Fibroblast of mammary gland (primary cell): ENCODE data around the gene CELF5.

Experiments used
- DNase-seq: peaks from one replicate; pipeline ENCODE4 v3.0.0-alpha.2; 2010; ENCODE audit warnings: low read depth
- H3K4me3 ChIP-seq: 2 replicates; pipeline ENCODE4 v1.5.1; 2011; ENCODE audit warnings: low read depth, mild to moderate bottlenecking, low read length, moderate library complexity; ENCODE audit not compliant: control insufficient read depth
- TF ChIP-seq, protein P1 (sequence below): conservative IDR thresholded peaks from 2 replicates; pipeline ENCODE4 v1.5.1; 2011; ENCODE audit warnings: low read depth, low read length, inconsistent platforms; ENCODE audit not compliant: control insufficient read depth, insufficient read depth

Gene CELF5

DNA sequence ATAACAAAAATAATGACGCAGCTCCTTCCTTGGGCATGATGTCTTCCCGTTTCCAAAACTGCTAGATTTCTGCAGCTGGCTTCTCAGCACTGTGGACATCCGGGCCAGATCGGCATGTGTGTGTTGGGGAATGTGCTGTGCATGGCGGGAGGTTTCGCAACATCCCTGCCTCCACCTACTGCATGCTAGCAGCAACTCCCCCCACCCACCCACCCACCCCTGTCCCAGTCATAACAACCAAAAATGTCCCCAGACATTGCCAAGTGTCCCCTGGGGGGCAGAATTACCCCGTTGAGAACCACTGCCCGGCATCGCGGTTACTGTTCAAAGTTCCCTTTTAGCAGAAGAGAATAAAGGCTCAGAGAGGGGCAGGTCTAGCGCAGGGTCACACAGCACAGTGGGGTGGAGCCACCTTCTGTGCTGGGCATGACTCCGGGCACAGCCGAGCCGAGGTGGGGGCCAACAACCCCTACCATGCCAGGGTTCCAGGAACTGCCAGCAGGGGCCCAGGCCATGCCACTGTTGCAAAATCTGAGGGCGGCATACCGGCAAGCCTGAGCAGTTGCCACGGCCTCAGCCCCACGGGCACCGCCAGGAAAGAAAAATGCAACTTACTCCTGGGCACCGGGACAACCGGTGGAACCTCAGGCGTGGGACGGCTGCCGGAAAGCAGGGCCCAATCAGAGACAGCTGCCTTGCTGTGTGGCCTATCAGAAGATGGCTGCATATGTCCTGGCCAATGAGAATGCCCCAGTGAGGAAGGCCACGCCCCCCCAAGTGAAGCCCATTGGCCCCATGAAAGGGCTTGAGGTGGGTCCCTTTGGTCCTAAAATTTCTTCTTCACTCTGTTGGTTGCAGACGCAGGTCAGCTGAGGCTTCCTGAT is 119.4 kb downstream of the CELF5 start:
- DNase-seq: peak; percentile 92
- TF ChIP-seq, protein P1, sequence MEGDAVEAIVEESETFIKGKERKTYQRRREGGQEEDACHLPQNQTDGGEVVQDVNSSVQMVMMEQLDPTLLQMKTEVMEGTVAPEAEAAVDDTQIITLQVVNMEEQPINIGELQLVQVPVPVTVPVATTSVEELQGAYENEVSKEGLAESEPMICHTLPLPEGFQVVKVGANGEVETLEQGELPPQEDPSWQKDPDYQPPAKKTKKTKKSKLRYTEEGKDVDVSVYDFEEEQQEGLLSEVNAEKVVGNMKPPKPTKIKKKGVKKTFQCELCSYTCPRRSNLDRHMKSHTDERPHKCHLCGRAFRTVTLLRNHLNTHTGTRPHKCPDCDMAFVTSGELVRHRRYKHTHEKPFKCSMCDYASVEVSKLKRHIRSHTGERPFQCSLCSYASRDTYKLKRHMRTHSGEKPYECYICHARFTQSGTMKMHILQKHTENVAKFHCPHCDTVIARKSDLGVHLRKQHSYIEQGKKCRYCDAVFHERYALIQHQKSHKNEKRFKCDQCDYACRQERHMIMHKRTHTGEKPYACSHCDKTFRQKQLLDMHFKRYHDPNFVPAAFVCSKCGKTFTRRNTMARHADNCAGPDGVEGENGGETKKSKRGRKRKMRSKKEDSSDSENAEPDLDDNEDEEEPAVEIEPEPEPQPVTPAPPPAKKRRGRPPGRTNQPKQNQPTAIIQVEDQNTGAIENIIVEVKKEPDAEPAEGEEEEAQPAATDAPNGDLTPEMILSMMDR: no peak
- H3K4me3 ChIP-seq: peak overlapping the region; percentile 45

DNA sequence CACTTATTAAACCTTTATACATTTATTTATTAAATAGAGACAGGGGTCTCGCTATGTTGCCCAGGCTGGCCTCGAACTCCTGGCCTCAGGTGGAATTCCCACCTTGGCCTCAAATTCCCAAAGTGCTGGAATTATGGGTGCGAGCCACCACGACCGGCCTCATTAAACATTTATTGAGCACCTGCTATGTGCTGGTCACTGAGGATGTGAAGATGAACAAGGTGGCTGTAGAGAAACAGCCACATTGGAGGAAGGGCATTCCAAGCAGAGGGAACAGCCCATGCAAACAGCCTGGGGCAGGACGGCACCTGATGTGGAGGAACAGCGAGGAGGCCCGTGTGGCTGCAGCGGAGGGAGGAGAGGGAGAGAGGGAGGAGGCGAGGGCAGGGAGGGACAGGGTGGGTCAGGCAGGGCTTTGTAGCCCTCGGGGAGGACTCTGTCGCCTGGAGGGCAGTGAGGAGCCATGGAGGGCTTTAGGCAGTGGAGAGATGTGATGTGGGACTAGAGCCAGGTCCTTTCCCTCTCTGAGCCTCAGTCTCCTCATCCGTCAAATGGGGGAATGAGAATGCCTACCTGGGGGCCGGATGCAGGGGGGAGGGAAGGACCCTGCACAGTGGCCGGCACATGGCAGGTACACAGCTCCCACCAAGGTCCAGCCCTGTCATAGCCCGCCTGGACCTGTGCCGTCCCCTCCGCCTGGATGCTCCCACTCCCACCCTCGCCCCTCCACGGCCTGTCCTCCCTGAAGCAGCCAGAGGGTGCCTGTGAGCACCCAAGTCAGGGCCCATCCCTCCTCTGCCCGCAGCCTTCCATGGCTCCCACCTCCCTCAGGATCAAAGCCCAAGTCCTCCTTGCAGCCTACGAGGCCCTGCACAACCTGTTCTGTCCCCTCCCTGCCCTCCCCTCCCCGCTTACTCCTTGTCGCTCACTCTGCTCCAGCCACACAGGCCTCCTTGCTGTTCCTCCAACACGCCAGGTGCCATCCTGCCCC is 120.4 kb downstream of the CELF5 start:
- TF ChIP-seq, protein P1: no peak
- H3K4me3 ChIP-seq: no peak overlapping the region
- no peak for DNase-seq

DNA sequence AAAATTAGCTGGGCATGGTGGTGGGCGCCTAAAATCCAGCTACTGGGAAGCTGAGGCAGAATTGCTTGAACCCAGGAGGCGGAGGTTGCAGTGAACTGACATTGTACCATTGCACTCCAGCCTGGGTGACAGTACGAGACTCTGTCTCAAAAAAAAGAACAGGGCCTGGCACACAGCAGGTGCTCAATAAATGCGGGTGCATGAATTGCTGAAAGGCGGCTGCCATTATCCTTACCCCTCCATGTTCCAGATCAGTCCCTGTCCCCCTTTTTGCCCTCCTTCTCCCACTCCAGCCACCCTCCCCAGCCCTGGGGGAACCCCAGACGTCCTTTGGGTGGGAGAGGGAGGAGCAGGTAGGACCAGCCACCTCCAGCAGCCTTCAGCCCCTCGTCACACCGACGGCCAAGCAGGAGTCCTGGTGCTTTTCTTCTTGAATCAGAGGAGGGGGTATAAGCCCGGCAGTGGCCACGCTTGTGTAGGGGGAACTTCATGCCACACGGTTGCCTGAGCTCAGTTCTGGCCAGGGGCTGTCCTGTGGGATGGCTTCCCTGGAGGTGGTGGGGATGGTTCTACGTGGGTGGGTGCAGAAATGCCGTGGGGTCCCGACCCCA is 121.5 kb downstream of the CELF5 start:
- TF ChIP-seq, protein P1: no peak
- H3K4me3 ChIP-seq: no peak overlapping the region
- DNase-seq: no peak
